HCT116 (cell line): ENCODE results near the gene MARCHF2. TPM values are rescaled to one million over a fixed set of nuclear protein-coding genes. Genes with fewer than 3 reads are reported as not detected.

ENCODE experiments used
- ATAC-seq: fragments of 200-7000 bp; cut with Tn5 transposase; 2 replicates; pipeline ENCODE4 v1.9.1; 2020; ENCODE audit warnings: mild to moderate bottlenecking, moderate library complexity
- BruUV-seq: library from RNA; stranded (reverse); fragments of 400-500 nt; replicated peaks from 2 replicates; lab custom pipeline; 2021; lab: Mats Ljungman, UMichigan
- CTCF ChIA-PET: fragments of 300-600 bp; sonication (Branson Sonifier 250); formaldehyde crosslinking; loops from one replicate; lab custom pipeline; 2021; ENCODE audit warnings: antibody characterized with exemption; lab: Charles Lee
- POLR2A ChIA-PET: fragments of 300-600, 350-600 bp; sonication (Branson Sonifier 250); formaldehyde crosslinking; loops from one replicate; lab custom pipeline; 2021; ENCODE audit warnings: antibody characterized with exemption; lab: Charles Lee
- RAD21 ChIA-PET, 2 experiments: fragments of 300-600 bp; sonication (Branson Sonifier 250); formaldehyde crosslinking; loops; one replicate each; lab custom pipeline; 2023; ENCODE audit warnings: low total read pairs in 2 of 2; ENCODE audit not compliant: uncharacterized antibody in 2 of 2, unreplicated experiment in 2 of 2, low non-redundant PET in 1 of 2; lab: Charles Lee
- DNase-seq: peaks from one replicate; pipeline ENCODE4 v3.0.0-alpha.2; 2010; ENCODE audit warnings: low read depth, low spot score
- H2AFZ ChIP-seq: fragments of 200-600 bp; shearing (Covaris generic), sonication (generic); 2 replicates; pipeline ENCODE4 v1.6.1; 2017; ENCODE audit warnings: low read depth, mixed run types, mixed read lengths, antibody characterized with exemption, low read length; ENCODE audit not compliant: poor library complexity, severe bottlenecking
- H3K27ac ChIP-seq: 2 replicates; pipeline ENCODE4 v1.5.1; 2012; ENCODE audit warnings: low read depth, low read length
- H3K27me3 ChIP-seq: fragments of 200-600 bp; sonication (generic); 2 replicates; pipeline ENCODE4 v1.6.1; 2016; ENCODE audit warnings: mixed run types, low read length, mixed read lengths; ENCODE audit not compliant: insufficient read depth
- H3K36me3 ChIP-seq, 2 experiments: fragments of 200-500 bp in 1 of 2; fragments of 200-600 bp in 1 of 2; sonication (Bioruptor generic) in 1 of 2; sonication (generic) in 1 of 2; 2 replicates each; pipeline versions ENCODE4 v1.5.1 to v1.6.1; 2014 to 2016; ENCODE audit warnings: low read length in 2 of 2, inconsistent platforms in 1 of 2, mixed read lengths in 1 of 2, mixed run types in 1 of 2; ENCODE audit not compliant: insufficient read depth in 2 of 2, control insufficient read depth in 1 of 2
- H3K4me1 ChIP-seq, 2 experiments: fragments of 200-600 bp in 1 of 2; sonication (generic) in 1 of 2; 2 replicates each; pipeline versions ENCODE4 v1.5.1 to v1.6.1; 2012 to 2017; ENCODE audit warnings: low read length in 2 of 2, inconsistent platforms in 1 of 2, mild to moderate bottlenecking in 1 of 2, mixed read lengths in 1 of 2, mixed run types in 1 of 2, moderate library complexity in 1 of 2; ENCODE audit not compliant: insufficient read depth in 2 of 2, control insufficient read depth in 1 of 2
- H3K4me2 ChIP-seq: fragments of 200-600 bp; sonication (generic); 2 replicates; pipeline ENCODE4 v1.6.1; 2017; ENCODE audit warnings: mixed run types, low read length, mixed read lengths
- H3K4me3 ChIP-seq, 2 experiments: fragments of 200-600 bp in 1 of 2; sonication (generic) in 1 of 2; replicated peaks in 1 of 2; 2 replicates each; pipeline ENCODE4 v1.5.1; 2011 to 2016; ENCODE audit warnings: low read length in 2 of 2, control low read depth in 1 of 2, low read depth in 1 of 2, mild to moderate bottlenecking in 1 of 2, mixed read lengths in 1 of 2, mixed run types in 1 of 2
- H3K79me2 ChIP-seq: fragments of 200-600 bp; sonication (generic); 2 replicates; pipeline ENCODE4 v1.6.1; 2017; ENCODE audit warnings: mild to moderate bottlenecking, mixed run types, low read length, moderate library complexity, mixed read lengths; ENCODE audit not compliant: insufficient read depth
- H3K9ac ChIP-seq: fragments of 200-600 bp; sonication (generic); 2 replicates; pipeline ENCODE4 v1.6.1; 2016; ENCODE audit warnings: low read length, mixed read lengths
- H3K9me2 ChIP-seq: fragments of 200-600 bp; sonication (generic), shearing (Covaris generic); 2 replicates; pipeline ENCODE4 v1.6.1; 2017; ENCODE audit warnings: mixed run types, mild to moderate bottlenecking, moderate library complexity; ENCODE audit not compliant: insufficient read depth
- H3K9me3 ChIP-seq, 2 experiments: fragments of 200-500 bp in 1 of 2; fragments of 200-600 bp in 1 of 2; sonication (Bioruptor generic) in 1 of 2; sonication (generic) in 1 of 2; 2 replicates each; pipeline ENCODE4 v1.6.1; 2014 to 2017; ENCODE audit warnings: low read length in 2 of 2, mixed read lengths in 2 of 2, inconsistent platforms in 1 of 2, low read depth in 1 of 2, mild to moderate bottlenecking in 1 of 2, mixed run types in 1 of 2, moderate library complexity in 1 of 2; ENCODE audit not compliant: control insufficient read depth in 1 of 2, insufficient read depth in 1 of 2
- H4K20me1 ChIP-seq: fragments of 200-600 bp; sonication (generic), shearing (Covaris generic); 2 replicates; pipeline ENCODE4 v1.6.1; 2017; ENCODE audit warnings: mixed run types, mild to moderate bottlenecking, moderate library complexity; ENCODE audit not compliant: insufficient read depth
- CBX3 ChIP-seq: IDR thresholded peaks from 2 replicates; pipeline ENCODE4 v1.6.1; 2012; ENCODE audit warnings: low read depth
- EGR1 ChIP-seq: IDR thresholded peaks from 2 replicates; pipeline ENCODE4 v1.6.1; 2012; ENCODE audit warnings: low read depth
- ELF1 ChIP-seq: IDR thresholded peaks from 2 replicates; pipeline ENCODE4 v1.6.1; 2012; ENCODE audit warnings: low read depth, borderline replicate concordance
- EZH2 ChIP-seq: fragments of 200-600 bp; sonication (generic); IDR thresholded peaks from 2 replicates; pipeline ENCODE4 v1.6.1; 2017; ENCODE audit warnings: antibody characterized with exemption, mixed run types
- EZH2phosphoT487 ChIP-seq: fragments of 200-600 bp; IDR thresholded peaks from 2 replicates; pipeline ENCODE4 v1.6.1; 2018; ENCODE audit warnings: antibody characterized with exemption, borderline replicate concordance
- FOSL1 ChIP-seq: IDR thresholded peaks from 2 replicates; pipeline ENCODE4 v1.6.1; 2012; ENCODE audit warnings: low read depth
- JUND ChIP-seq: IDR thresholded peaks from 2 replicates; pipeline ENCODE4 v1.6.1; 2012
- POLR2A ChIP-seq: IDR thresholded peaks from 2 replicates; pipeline ENCODE4 v1.7.0; 2011; ENCODE audit warnings: borderline replicate concordance; ENCODE audit not compliant: insufficient read depth, insufficient read length; ENCODE audit errors: extremely low read depth
- SIN3A ChIP-seq: IDR thresholded peaks from 2 replicates; pipeline ENCODE4 v1.6.1; 2012; ENCODE audit warnings: low read depth
- SP1 ChIP-seq: IDR thresholded peaks from 2 replicates; pipeline ENCODE4 v1.6.1; 2012; ENCODE audit warnings: low read depth
- SRF ChIP-seq: IDR thresholded peaks from 2 replicates; pipeline ENCODE4 v1.6.1; 2012; ENCODE audit warnings: low read depth
- TCF7L2 ChIP-seq: IDR thresholded peaks from 2 replicates; pipeline ENCODE4 v1.7.0; 2011; ENCODE audit warnings: borderline replicate concordance, inconsistent platforms; ENCODE audit not compliant: insufficient read depth, insufficient read length; ENCODE audit errors: extremely low read depth
- YY1 ChIP-seq: IDR thresholded peaks from 2 replicates; pipeline ENCODE4 v1.6.1; 2011; ENCODE audit warnings: low read length, low read depth, moderate library complexity, mild to moderate bottlenecking; ENCODE audit not compliant: insufficient replicate concordance; ENCODE audit errors: extremely low read depth
- ZFX ChIP-seq: fragments of 450-650 bp; IDR thresholded peaks from 2 replicates; pipeline ENCODE4 v1.6.1; 2017
- ZNF274 ChIP-seq: fragments of 200-500 bp; sonication (Bioruptor generic); IDR thresholded peaks from 2 replicates; pipeline ENCODE4 v1.6.1; 2014; ENCODE audit warnings: mild to moderate bottlenecking, low read depth, low read length, inconsistent platforms
- intact Hi-C: fragments of 100-400 bp; cut with micrococcal nuclease; formaldehyde crosslinking; loops from 2 replicates; pipeline ENCODE4 v1.10.0; 2022
- total RNA-seq: library from RNA; stranded (reverse); gene quantifications from one replicate; pipeline ENCODE4 v1.2.1, GENCODE V29; 2021; ENCODE audit not compliant: unreplicated experiment
- TF ChIP-seq, protein P1 (sequence below): IDR thresholded peaks from 2 replicates; pipeline ENCODE4 v1.6.1; 2012; ENCODE audit warnings: low read depth
- TF ChIP-seq, protein P2 (sequence below), 3 experiments: fragments of 200-600 bp in 1 of 3; sonication (generic) in 1 of 3; IDR thresholded peaks in 2 of 3; conservative IDR thresholded peaks in 1 of 3; 2 replicates each; pipeline ENCODE4 v1.5.1; 2012 to 2017; ENCODE audit warnings: low read depth in 2 of 3, low read length in 2 of 3, antibody characterized with exemption in 1 of 3, borderline replicate concordance in 1 of 3, control low read depth in 1 of 3, mild to moderate bottlenecking in 1 of 3, mixed read lengths in 1 of 3, mixed run types in 1 of 3, moderate library complexity in 1 of 3; ENCODE audit not compliant: insufficient read depth in 1 of 3
- TF ChIP-seq, protein P3 (sequence below): IDR thresholded peaks from 2 replicates; pipeline ENCODE4 v1.6.1; 2012
- TF ChIP-seq, protein P4 (sequence below): IDR thresholded peaks from 2 replicates; pipeline ENCODE4 v1.6.1; 2011; ENCODE audit warnings: mild to moderate bottlenecking, low read length, moderate library complexity; ENCODE audit not compliant: insufficient replicate concordance; ENCODE audit errors: extremely low read depth

Gene MARCHF2
- total RNA-seq, 1 experiment from 2014 or later, result 22.5 TPM

DNA sequence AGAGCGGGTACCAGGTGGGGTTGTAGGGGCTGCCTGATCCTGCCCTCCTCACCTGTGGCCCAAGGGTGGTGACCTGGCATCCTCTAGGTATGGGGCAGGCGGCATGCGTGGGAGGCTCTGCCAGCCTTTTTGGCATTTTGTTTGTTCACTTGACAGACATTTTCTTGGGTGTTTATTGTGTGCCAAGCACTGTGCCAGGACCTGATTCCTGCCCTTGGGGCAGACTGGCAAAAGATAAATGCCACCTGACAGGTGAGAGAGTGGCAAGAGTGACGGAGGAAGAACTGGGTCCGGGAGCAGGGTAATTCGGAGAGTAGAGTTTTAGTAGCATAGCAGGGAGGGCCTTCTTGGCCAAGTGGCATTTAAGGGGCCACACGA is 16.9 kb upstream of the MARCHF2 start:
- no peaks in the 10 kb centered on the region for H3K9me2 ChIP-seq
- H3K27me3 ChIP-seq, result no peaks in the 10 kb centered on the region
- no peak for ATAC-seq
- ChIA-PET RAD21 (no interaction called here), POLR2A (interaction anchor here (1.0 kb wide), 1 partner anchor 41 kb away, joined by 4 read pairs; no protein-coding TSS in a partner anchor), CTCF (interaction anchor here (1.0 kb wide), 1 partner anchor 41 kb away, joined by 5 read pairs; no protein-coding TSS in a partner anchor)
- TF ChIP-seq JUND (no peak), CBX3 (no peak), YY1 (no peak), SIN3A (no peak), SP1 (no peak), EGR1 (no peak), TCF7L2 (no peak), FOSL1 (no peak), EZH2 (no peak), SRF (no peak), ZFX (no peak), POLR2A (no peak), ELF1 (no peak), EZH2phosphoT487 (no peak), ZNF274 (no peak)
- TF ChIP-seq, protein P1, sequence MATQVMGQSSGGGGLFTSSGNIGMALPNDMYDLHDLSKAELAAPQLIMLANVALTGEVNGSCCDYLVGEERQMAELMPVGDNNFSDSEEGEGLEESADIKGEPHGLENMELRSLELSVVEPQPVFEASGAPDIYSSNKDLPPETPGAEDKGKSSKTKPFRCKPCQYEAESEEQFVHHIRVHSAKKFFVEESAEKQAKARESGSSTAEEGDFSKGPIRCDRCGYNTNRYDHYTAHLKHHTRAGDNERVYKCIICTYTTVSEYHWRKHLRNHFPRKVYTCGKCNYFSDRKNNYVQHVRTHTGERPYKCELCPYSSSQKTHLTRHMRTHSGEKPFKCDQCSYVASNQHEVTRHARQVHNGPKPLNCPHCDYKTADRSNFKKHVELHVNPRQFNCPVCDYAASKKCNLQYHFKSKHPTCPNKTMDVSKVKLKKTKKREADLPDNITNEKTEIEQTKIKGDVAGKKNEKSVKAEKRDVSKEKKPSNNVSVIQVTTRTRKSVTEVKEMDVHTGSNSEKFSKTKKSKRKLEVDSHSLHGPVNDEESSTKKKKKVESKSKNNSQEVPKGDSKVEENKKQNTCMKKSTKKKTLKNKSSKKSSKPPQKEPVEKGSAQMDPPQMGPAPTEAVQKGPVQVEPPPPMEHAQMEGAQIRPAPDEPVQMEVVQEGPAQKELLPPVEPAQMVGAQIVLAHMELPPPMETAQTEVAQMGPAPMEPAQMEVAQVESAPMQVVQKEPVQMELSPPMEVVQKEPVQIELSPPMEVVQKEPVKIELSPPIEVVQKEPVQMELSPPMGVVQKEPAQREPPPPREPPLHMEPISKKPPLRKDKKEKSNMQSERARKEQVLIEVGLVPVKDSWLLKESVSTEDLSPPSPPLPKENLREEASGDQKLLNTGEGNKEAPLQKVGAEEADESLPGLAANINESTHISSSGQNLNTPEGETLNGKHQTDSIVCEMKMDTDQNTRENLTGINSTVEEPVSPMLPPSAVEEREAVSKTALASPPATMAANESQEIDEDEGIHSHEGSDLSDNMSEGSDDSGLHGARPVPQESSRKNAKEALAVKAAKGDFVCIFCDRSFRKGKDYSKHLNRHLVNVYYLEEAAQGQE, result no peak
- TF ChIP-seq, protein P2, sequence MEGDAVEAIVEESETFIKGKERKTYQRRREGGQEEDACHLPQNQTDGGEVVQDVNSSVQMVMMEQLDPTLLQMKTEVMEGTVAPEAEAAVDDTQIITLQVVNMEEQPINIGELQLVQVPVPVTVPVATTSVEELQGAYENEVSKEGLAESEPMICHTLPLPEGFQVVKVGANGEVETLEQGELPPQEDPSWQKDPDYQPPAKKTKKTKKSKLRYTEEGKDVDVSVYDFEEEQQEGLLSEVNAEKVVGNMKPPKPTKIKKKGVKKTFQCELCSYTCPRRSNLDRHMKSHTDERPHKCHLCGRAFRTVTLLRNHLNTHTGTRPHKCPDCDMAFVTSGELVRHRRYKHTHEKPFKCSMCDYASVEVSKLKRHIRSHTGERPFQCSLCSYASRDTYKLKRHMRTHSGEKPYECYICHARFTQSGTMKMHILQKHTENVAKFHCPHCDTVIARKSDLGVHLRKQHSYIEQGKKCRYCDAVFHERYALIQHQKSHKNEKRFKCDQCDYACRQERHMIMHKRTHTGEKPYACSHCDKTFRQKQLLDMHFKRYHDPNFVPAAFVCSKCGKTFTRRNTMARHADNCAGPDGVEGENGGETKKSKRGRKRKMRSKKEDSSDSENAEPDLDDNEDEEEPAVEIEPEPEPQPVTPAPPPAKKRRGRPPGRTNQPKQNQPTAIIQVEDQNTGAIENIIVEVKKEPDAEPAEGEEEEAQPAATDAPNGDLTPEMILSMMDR (IDR thresholded peaks at IDR 0.05 in 2 of 3, conservative IDR thresholded peaks at IDR 0.05 in 1 of 3; ENCODE audit: borderline replicate concordance in 1 of 3, insufficient read depth in 1 of 3, low read depth in 2 of 3, low read length in 2 of 3), result no peak
- TF ChIP-seq, protein P3, sequence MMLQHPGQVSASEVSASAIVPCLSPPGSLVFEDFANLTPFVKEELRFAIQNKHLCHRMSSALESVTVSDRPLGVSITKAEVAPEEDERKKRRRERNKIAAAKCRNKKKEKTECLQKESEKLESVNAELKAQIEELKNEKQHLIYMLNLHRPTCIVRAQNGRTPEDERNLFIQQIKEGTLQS, result no peak
- TF ChIP-seq, protein P4, sequence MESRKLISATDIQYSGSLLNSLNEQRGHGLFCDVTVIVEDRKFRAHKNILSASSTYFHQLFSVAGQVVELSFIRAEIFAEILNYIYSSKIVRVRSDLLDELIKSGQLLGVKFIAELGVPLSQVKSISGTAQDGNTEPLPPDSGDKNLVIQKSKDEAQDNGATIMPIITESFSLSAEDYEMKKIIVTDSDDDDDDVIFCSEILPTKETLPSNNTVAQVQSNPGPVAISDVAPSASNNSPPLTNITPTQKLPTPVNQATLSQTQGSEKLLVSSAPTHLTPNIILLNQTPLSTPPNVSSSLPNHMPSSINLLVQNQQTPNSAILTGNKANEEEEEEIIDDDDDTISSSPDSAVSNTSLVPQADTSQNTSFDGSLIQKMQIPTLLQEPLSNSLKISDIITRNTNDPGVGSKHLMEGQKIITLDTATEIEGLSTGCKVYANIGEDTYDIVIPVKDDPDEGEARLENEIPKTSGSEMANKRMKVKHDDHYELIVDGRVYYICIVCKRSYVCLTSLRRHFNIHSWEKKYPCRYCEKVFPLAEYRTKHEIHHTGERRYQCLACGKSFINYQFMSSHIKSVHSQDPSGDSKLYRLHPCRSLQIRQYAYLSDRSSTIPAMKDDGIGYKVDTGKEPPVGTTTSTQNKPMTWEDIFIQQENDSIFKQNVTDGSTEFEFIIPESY, result no peak
- H3K27ac ChIP-seq, result no peak overlapping the region
- H3K4me2 ChIP-seq, result no peak overlapping the region
- peaks cover 6 to 20% of the 10 kb centered on the region in 2 experiments; a peak in 3 of 4 replicates for H3K4me1 ChIP-seq
- BruUV-seq, result no TSS peak
- intact Hi-C loops, result loop anchor here (1.0 to 2.0 kb wide), 2 partner anchors 42 to 49 kb away; no protein-coding TSS in a partner anchor
- peaks cover 73% of the 10 kb centered on the region for H3K79me2 ChIP-seq
- H3K36me3 ChIP-seq, result no peaks in the 10 kb centered on the region; a peak in 2 of 4 replicates
- H3K4me3 ChIP-seq, result no peak overlapping the region
- no peak overlapping the region for H3K9ac ChIP-seq
- H4K20me1 ChIP-seq, result no peaks in the 10 kb centered on the region; the same call in 1 of the 2 replicates
- no peaks in the 10 kb centered on the region for H3K9me3 ChIP-seq
- DNase-seq, result no peak
- no peak overlapping the region for H2AFZ ChIP-seq
